H1 (cell line): ENCODE data around the gene NOC2L. TPM values are rescaled to one million over a fixed set of nuclear protein-coding genes. Genes with fewer than 3 reads are reported as not detected.

Experiments used
- CTCF ChIA-PET: fragments of 300-600 bp; sonication (Branson Sonifier 250); formaldehyde crosslinking; loops from one replicate; lab custom pipeline; 2021; ENCODE audit not compliant: partially characterized antibody; lab: Charles Lee
- POLR2A ChIA-PET: fragments of 300-600 bp; sonication (Branson Sonifier 250); formaldehyde crosslinking; loops from one replicate; lab custom pipeline; 2021; ENCODE audit warnings: inconsistent platforms; ENCODE audit not compliant: partially characterized antibody; lab: Charles Lee
- DNase-seq, 2 experiments: peaks; one replicate each; pipeline versions ENCODE4 v3.0.0 to v3.0.0-alpha.2; 2010 to 2022; ENCODE audit warnings: low spot score in 2 of 2, low read depth in 1 of 2, mixed read lengths in 1 of 2
- FAIRE-seq: peaks from 2 replicates; lab custom pipeline; 2011; peaks lifted over from hg19 to GRCh38; lab: Jason Lieb, UNC
- H2AFZ ChIP-seq: 2 replicates; pipeline ENCODE4 v1.8.1; 2012; ENCODE audit warnings: low read length, inconsistent platforms
- H2AK5ac ChIP-seq: 2 replicates; pipeline ENCODE4 v1.6.1; 2013; ENCODE audit warnings: low read depth, low read length
- H2BK120ac ChIP-seq: replicated peaks from 2 replicates; pipeline ENCODE3; 2013; ENCODE audit warnings: low read depth, low read length, inconsistent platforms
- H2BK12ac ChIP-seq: 2 replicates; pipeline ENCODE4 v1.6.1; 2013; ENCODE audit warnings: low read depth, low read length
- H2BK15ac ChIP-seq: 2 replicates; pipeline ENCODE4 v1.6.1; 2013; ENCODE audit warnings: low read length
- H2BK20ac ChIP-seq: 2 replicates; pipeline ENCODE4 v1.6.1; 2013; ENCODE audit warnings: low read length
- H2BK5ac ChIP-seq: 2 replicates; pipeline ENCODE4 v1.6.1; 2013; ENCODE audit warnings: low read depth, low read length
- H3K14ac ChIP-seq: 2 replicates; pipeline ENCODE4 v1.6.1; 2013; ENCODE audit warnings: inconsistent platforms; ENCODE audit not compliant: insufficient read length
- H3K18ac ChIP-seq: 2 replicates; pipeline ENCODE4 v1.6.1; 2013; ENCODE audit warnings: low read length; ENCODE audit errors: extremely low read depth
- H3K23ac ChIP-seq: 2 replicates; pipeline ENCODE4 v1.6.1; 2013; ENCODE audit warnings: inconsistent platforms; ENCODE audit not compliant: insufficient read length
- H3K23me2 ChIP-seq: 2 replicates; pipeline ENCODE4 v1.6.1; 2013; ENCODE audit warnings: low read depth, low read length
- H3K27ac ChIP-seq: 2 replicates; pipeline ENCODE4 v1.6.1; 2011; ENCODE audit warnings: low read depth, low read length, inconsistent platforms
- H3K27me3 ChIP-seq, 4 experiments: replicated peaks in 1 of 4; 1 replicate in 1 of 4; 2 replicates in 3 of 4; pipeline versions ENCODE4 v1.6.1 to v1.8.1; 2011 to 2013; ENCODE audit warnings: low read length in 3 of 4, mild to moderate bottlenecking in 3 of 4, inconsistent platforms in 2 of 4, mixed read lengths in 2 of 4, moderate library complexity in 1 of 4; ENCODE audit not compliant: control insufficient read depth in 3 of 4, insufficient read depth in 3 of 4; ENCODE audit errors: extremely low read depth in 1 of 4
- H3K36me3 ChIP-seq, 4 experiments: 2 replicates each; pipeline versions ENCODE4 v1.6.1 to v1.8.1; 2011 to 2013; ENCODE audit warnings: mild to moderate bottlenecking in 4 of 4, low read length in 3 of 4, moderate library complexity in 2 of 4, control low read depth in 1 of 4, inconsistent platforms in 1 of 4; ENCODE audit not compliant: insufficient read depth in 4 of 4, control insufficient read depth in 2 of 4
- H3K4ac ChIP-seq: replicated peaks from 2 replicates; pipeline ENCODE3; 2013; ENCODE audit warnings: low read length, low read depth, mixed read lengths, inconsistent platforms; ENCODE audit not compliant: insufficient read length
- H3K4me1 ChIP-seq, 4 experiments: replicated peaks in 1 of 4; 1 replicate in 1 of 4; 2 replicates in 3 of 4; pipeline versions ENCODE4 v1.6.1 to v1.8.1; 2011 to 2013; ENCODE audit warnings: low read length in 3 of 4, inconsistent platforms in 2 of 4, mixed read lengths in 1 of 4; ENCODE audit not compliant: insufficient read depth in 4 of 4, control insufficient read depth in 3 of 4
- H3K4me2 ChIP-seq, 2 experiments: 2 replicates each; pipeline versions ENCODE4 v1.6.1 to v1.8.1; 2011 to 2013; ENCODE audit warnings: low read depth in 2 of 2, low read length in 2 of 2, control low read depth in 1 of 2, inconsistent platforms in 1 of 2, mild to moderate bottlenecking in 1 of 2; ENCODE audit not compliant: insufficient read depth in 1 of 2
- H3K4me3 ChIP-seq, 4 experiments: fragments of 200-600, 300-600 bp in 1 of 4; sonication (generic), shearing (Covaris generic), sonication (Bioruptor Twin) in 1 of 4; 2 replicates each; pipeline versions ENCODE4 v1.5.1 to v1.8.1; 2011 to 2016; ENCODE audit warnings: low read length in 4 of 4, low read depth in 3 of 4, control low read depth in 2 of 4, inconsistent platforms in 2 of 4, mild to moderate bottlenecking in 2 of 4, mixed read lengths in 1 of 4, moderate library complexity in 1 of 4; ENCODE audit not compliant: insufficient read depth in 2 of 4; ENCODE audit errors: extremely low read depth in 1 of 4
- H3K56ac ChIP-seq: replicated peaks from 2 replicates; pipeline ENCODE3; 2013; ENCODE audit warnings: low read depth, mild to moderate bottlenecking, mixed read lengths, low read length, inconsistent platforms; ENCODE audit not compliant: insufficient read length
- H3K79me1 ChIP-seq: 2 replicates; pipeline ENCODE4 v1.6.1; 2013; ENCODE audit warnings: low read depth, low read length, control low read depth
- H3K79me2 ChIP-seq, 2 experiments: 2 replicates each; pipeline versions ENCODE4 v1.6.1 to v1.8.1; 2012 to 2013; ENCODE audit warnings: low read length in 2 of 2, mild to moderate bottlenecking in 2 of 2, inconsistent platforms in 1 of 2; ENCODE audit not compliant: insufficient read depth in 2 of 2, control insufficient read depth in 1 of 2
- H3K9ac ChIP-seq, 4 experiments: replicated peaks in 1 of 4; 1 replicate in 1 of 4; 2 replicates in 3 of 4; pipeline versions ENCODE4 v1.6.1 to v1.8.1; 2011 to 2013; ENCODE audit warnings: low read depth in 3 of 4, low read length in 3 of 4, control low read depth in 2 of 4, mild to moderate bottlenecking in 2 of 4, moderate library complexity in 2 of 4, inconsistent platforms in 1 of 4; ENCODE audit errors: extremely low read depth in 1 of 4
- H3K9me3 ChIP-seq, 2 experiments: 2 replicates each; pipeline versions ENCODE4 v1.6.1 to v1.8.1; 2012 to 2013; ENCODE audit warnings: mild to moderate bottlenecking in 2 of 2, moderate library complexity in 2 of 2, control low read depth in 1 of 2, inconsistent platforms in 1 of 2, low read depth in 1 of 2, low read length in 1 of 2, mixed read lengths in 1 of 2; ENCODE audit not compliant: insufficient read depth in 2 of 2
- H4K20me1 ChIP-seq, 2 experiments: replicated peaks in 1 of 2; 2 replicates each; pipeline versions ENCODE3 to v1.8.1; 2011 to 2013; ENCODE audit warnings: inconsistent platforms in 2 of 2, low read length in 2 of 2, mild to moderate bottlenecking in 1 of 2; ENCODE audit not compliant: insufficient read depth in 2 of 2, control insufficient read depth in 1 of 2
- H4K5ac ChIP-seq: 2 replicates; pipeline ENCODE4 v1.6.1; 2013; ENCODE audit warnings: low read length, low read depth, mixed read lengths, inconsistent platforms; ENCODE audit not compliant: insufficient read length
- H4K8ac ChIP-seq: 2 replicates; pipeline ENCODE4 v1.8.0; 2013; ENCODE audit warnings: mild to moderate bottlenecking, moderate library complexity, low read length, inconsistent platforms; ENCODE audit not compliant: insufficient read depth; ENCODE audit errors: extremely low read depth
- H4K91ac ChIP-seq: replicated peaks from 2 replicates; pipeline ENCODE3; 2013; ENCODE audit warnings: low read length, mixed read lengths, inconsistent platforms; ENCODE audit not compliant: insufficient read length
- BCL11A ChIP-seq, 2 experiments: IDR thresholded peaks; one replicate each; pipeline ENCODE4 v1.6.1; 2011; ENCODE audit warnings: low read depth in 2 of 2, low read length in 2 of 2, mild to moderate bottlenecking in 2 of 2
- CEBPB ChIP-seq: IDR thresholded peaks from 2 replicates; pipeline ENCODE4 v1.6.1; 2012; ENCODE audit warnings: low read depth, low read length
- CTBP2 ChIP-seq: IDR thresholded peaks from 2 replicates; pipeline ENCODE4 v1.7.0; 2011; ENCODE audit warnings: borderline replicate concordance, mild to moderate bottlenecking, moderate library complexity, mixed read lengths, low read length; ENCODE audit not compliant: insufficient read depth, insufficient read length
- EZH2 ChIP-seq: fragments of 200-600 bp; sonication (generic); IDR thresholded peaks from 2 replicates; pipeline ENCODE4 v1.7.1; 2012; ENCODE audit warnings: low read depth, mild to moderate bottlenecking, moderate library complexity, low read length, inconsistent platforms; ENCODE audit not compliant: severe bottlenecking
- GTF2F1 ChIP-seq: IDR thresholded peaks from 2 replicates; pipeline ENCODE4 v1.6.1; 2012; ENCODE audit warnings: low read depth, low read length, improper control_type of control experiment, borderline replicate concordance
- SAP30 ChIP-seq: fragments of 300-600 bp; sonication (generic); IDR thresholded peaks from 2 replicates; pipeline ENCODE4 v1.7.1; 2012; ENCODE audit warnings: low read length, moderate library complexity, mild to moderate bottlenecking, inconsistent platforms; ENCODE audit not compliant: insufficient read depth, insufficient replicate concordance
- SP2 ChIP-seq: IDR thresholded peaks from 2 replicates; pipeline ENCODE4 v1.6.1; 2012; ENCODE audit warnings: mild to moderate bottlenecking, low read length, inconsistent platforms
- WGBS, 2 experiments: shearing (Covaris generic) in 1 of 2; methylation state at CpG; one replicate each; pipeline versions ENCODE4 v1.1.6 to v1.1.7; 2013 to 2015; ENCODE audit warnings: low lambda C conversion rate in 2 of 2, mixed read lengths in 2 of 2, inconsistent platforms in 1 of 2, low coverage in 1 of 2, missing lambda C conversion rate in 1 of 2; ENCODE audit not compliant: insufficient replicate concordance in 2 of 2, insufficient coverage in 1 of 2, insufficient read length in 1 of 2; ENCODE audit errors: extremely low coverage in 1 of 2, missing lambda C conversion rate in 1 of 2; 5-methylcytosine and 5-hydroxymethylcytosine counted together
- polyA plus RNA-seq, 7 experiments: library from polyadenylated mRNA; depleted of rRNA in 3 of 7; stranded (reverse) in 5 of 7; unstranded in 2 of 7; fragments of >200 nt in 5 of 7; fragments of 200-250 nt in 2 of 7; gene quantifications; 1 replicate in 5 of 7; 2 replicates in 1 of 7; 4 replicates in 1 of 7; pipeline versions ENCODE4 v1.2.1 to v1.2.3, GENCODE V29; 2011 to 2013; ENCODE audit warnings: missing spikeins in 2 of 7, mixed read lengths in 2 of 7
- total RNA-seq: library from RNA; stranded (reverse); fragmentation: NEBNext Ultra II Directional; extraction: Animal tissue kit (Norgen Biotek cat#: 25700); gene quantifications from 2 replicates; pipeline ENCODE4 v1.2.1, GENCODE V29; 2021

The NOC2L gene
- total and polyA plus RNA-seq, 2 of the 8 experiments (the other 6 are each of a cell fraction or from before 2014, with no cell fraction given), result 74.7 to 130 TPM

- CTCF ChIA-PET, result interaction anchor here (0.6 to 3.0 kb wide), 3 partner anchors 13 to 281 kb away, joined by 3 to 20 read pairs (median 3); no protein-coding TSS in a partner anchor
- Histone ChIP-seq H2AK5ac (0 out of 2 replicates have a peak overlapping the region, but pooled peaks have one; percentile 39), H2BK5ac (no peak overlapping the region), H3K79me2 (no peaks in the 10 kb centered on the region), H2BK15ac (0 out of 2 replicates have a peak overlapping the region, but pooled peaks have one; percentile 29), H3K14ac (no peak overlapping the region), H2BK20ac (no peak overlapping the region), H3K4me1 (peaks cover 0 to 17% (median 14%) of the 10 kb centered on the region in 4 experiments; a peak in 6 of 7 replicates), H3K27me3 (peaks cover 37 to 94% (median 80%) of the 10 kb centered on the region in 4 experiments), H3K27ac (no peak overlapping the region), H3K23me2 (no peaks in the 10 kb centered on the region), H4K5ac (no peak overlapping the region), H3K9ac (no peak overlapping the region), H3K79me1 (no peaks in the 10 kb centered on the region), H3K4me2 (no peak overlapping the region), H4K8ac (no peak overlapping the region), H3K23ac (no peak overlapping the region), H3K4ac (no peak overlapping the region), H2BK120ac (no peak overlapping the region), H3K56ac (no peak overlapping the region), H3K4me3 (no peak overlapping the region), H2AFZ (no peak overlapping the region), H3K9me3 (no peaks in the 10 kb centered on the region; a peak in 1 of 4 replicates), H2BK12ac (no peak overlapping the region), H3K36me3 (no peaks in the 10 kb centered on the region), H4K20me1 (peaks cover 12 to 25% of the 10 kb centered on the region in 2 experiments), H3K18ac (no peak overlapping the region), H4K91ac (no peak overlapping the region)
- FAIRE-seq (no peak), DNase-seq (no peak)
- POLR2A ChIA-PET, result interaction anchor here (0.9 to 2.0 kb wide), 3 partner anchors 11 to 73 kb away, joined by 3 to 10 read pairs (median 4); no protein-coding TSS in a partner anchor
- 88% methylated on average over 12 of the region's 15 CpGs; no CpG with 5 or more reads in 1 of the 2 experiments for WGBS, 2 experiments
- TF ChIP-seq GTF2F1, result no peak
- TF ChIP-seq CEBPB, result no peak
- no peak for TF ChIP-seq SP2
- TF ChIP-seq EZH2, result no peak
- no peak for TF ChIP-seq CTBP2
- no peak for TF ChIP-seq BCL11A (IDR thresholded peaks at IDR 0.05; ENCODE audit: low read depth in 2 of 2, low read length in 2 of 2)
- TF ChIP-seq SAP30, result no peak
Observed at GRCh38 chr1:918353-918752, 40.7 kb downstream of the NOC2L start.
